WI38 (cell line): Measurements from ENCODE around the gene MRTFB.
A peak's percentile ranks its signal among the peaks of the same experiment; 100 is the strongest.

ENCODE experiments used
- H3K4me3 ChIP-seq: 2 replicates; pipeline ENCODE4 v1.5.1; 2011; ENCODE audit warnings: low read depth, mild to moderate bottlenecking, control low read depth, low read length
- CTCF ChIP-seq: IDR thresholded peaks from 2 replicates; pipeline ENCODE4 v1.5.1; 2012; ENCODE audit warnings: low read depth, mild to moderate bottlenecking, control low read depth, low read length

Gene MRTFB

GRCh38 chr16:14284930-14285512 is 213.9 kb downstream of the MRTFB start:
- peak overlapping the region; percentile 89 for H3K4me3 ChIP-seq
- TF ChIP-seq CTCF = no peak

GRCh38 chr16:14285513-14286367 is 214.6 kb downstream of the MRTFB start:
- TF ChIP-seq CTCF = no peak
- H3K4me3 ChIP-seq = peak overlapping the region; percentile 89

DNA sequence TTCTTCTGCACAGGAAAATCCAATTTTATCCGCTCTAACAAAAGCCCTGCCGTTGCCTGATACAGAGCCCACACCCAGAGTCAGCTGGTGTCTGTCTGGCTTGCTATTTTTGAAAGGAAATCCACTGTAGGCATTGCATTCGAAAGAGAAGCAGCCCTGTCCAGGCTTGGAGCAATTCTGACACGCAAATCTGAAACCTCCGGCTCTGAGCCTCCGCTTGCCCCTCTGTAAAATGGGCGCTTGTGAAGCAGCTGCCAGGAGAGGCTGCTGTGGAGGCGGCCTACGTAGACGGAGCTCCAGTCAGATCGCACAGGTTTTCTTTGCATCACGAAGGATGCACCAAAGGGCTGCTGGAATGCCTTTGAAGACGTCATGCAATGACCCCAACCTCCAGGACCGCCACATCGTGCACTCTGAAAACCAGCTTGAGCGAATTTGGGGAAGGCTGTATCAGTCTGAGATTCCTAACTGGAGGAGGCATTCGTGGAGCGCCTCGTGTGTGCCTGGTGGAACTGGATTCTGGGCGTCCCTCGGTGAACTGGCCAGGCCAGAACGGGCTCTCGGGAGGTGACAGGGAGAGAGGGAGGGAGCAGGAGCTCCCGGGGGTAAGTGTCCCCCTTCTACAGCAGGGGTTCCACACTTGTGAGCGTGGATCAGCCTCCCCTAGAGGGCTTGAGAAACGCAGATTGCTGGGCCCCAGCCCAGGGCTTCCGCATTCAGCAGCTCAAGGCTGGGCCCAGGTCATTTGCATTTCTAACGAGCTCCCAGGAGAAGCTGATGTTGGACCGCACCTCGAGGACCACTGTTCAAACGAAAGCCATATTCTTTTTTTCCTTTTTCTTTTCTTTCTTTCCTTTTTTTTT is 215.5 kb downstream of the MRTFB start:
- no peak for TF ChIP-seq CTCF
- peak overlapping the region; percentile 47 for H3K4me3 ChIP-seq

- no peak overlapping the region for H3K4me3 ChIP-seq
- TF ChIP-seq CTCF = peak; percentile 47
Measured at GRCh38 chr16:14289692-14290340, 218.7 kb downstream of the MRTFB start.

DNA sequence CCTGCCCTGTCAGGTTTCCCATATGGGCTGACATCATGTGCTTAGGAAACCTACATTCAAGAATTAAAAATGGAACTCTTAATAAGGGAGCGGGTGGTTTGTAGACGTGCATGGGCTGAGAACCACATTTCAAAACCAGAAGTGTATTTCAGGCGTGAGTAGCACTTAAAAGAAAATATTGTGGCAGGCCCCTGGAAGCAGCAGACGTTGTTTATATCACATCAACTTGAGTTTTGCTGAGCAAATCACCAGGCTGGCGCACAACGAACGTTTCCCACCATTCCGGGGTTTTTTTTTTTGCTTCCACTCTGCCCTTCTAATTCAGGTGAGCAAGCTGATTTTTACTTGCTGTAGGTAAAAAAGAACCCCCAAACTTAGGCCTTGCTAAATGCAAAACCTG is 220.2 kb downstream of the MRTFB start:
- no peak for TF ChIP-seq CTCF
- no peak overlapping the region for H3K4me3 ChIP-seq

GRCh38 chr16:14292051-14292825 is 221.1 kb downstream of the MRTFB start:
- no peak overlapping the region for H3K4me3 ChIP-seq
- no peak for TF ChIP-seq CTCF
